IMR-90 (cell line): ENCODE measurements around the gene GAL3ST1. TPM values are rescaled to one million over a fixed set of nuclear protein-coding genes. Genes with fewer than 3 reads are reported as not detected.

ENCODE experiments used
- ATAC-seq: fragments of 200-7000 bp; cut with Tn5 transposase; 2 replicates; pipeline ENCODE4 v1.9.1; 2020; ENCODE audit warnings: low read depth, mild to moderate bottlenecking, moderate library complexity
- BruUV-seq: library from RNA; stranded (reverse); fragments of 400-500 nt; replicated peaks from 2 replicates; lab custom pipeline; 2021; lab: Mats Ljungman, UMichigan
- CTCF ChIA-PET: fragments of 300-600 bp; formaldehyde crosslinking; extraction: SDS; loops from one replicate; lab custom pipeline; 2021; ENCODE audit warnings: antibody characterized with exemption; lab: Yijun Ruan, JAX
- POLR2A ChIA-PET: fragments of 300-600 bp; sonication (Branson Sonifier 250); formaldehyde crosslinking; loops from one replicate; lab custom pipeline; 2022; ENCODE audit warnings: antibody characterized with exemption; ENCODE audit not compliant: unreplicated experiment; lab: Charles Lee
- DNase-seq: peaks from one replicate; pipeline ENCODE4 v3.0.0; 2013
- H2AFZ ChIP-seq: replicated peaks from 2 replicates; pipeline ENCODE3; 2013; ENCODE audit warnings: low read length, mild to moderate bottlenecking; ENCODE audit not compliant: poor library complexity
- H2AK5ac ChIP-seq: 2 replicates; pipeline ENCODE4 v1.6.1; 2013; ENCODE audit warnings: low read depth, low read length, inconsistent platforms
- H2AK9ac ChIP-seq: replicated peaks from 2 replicates; pipeline ENCODE3; 2013; ENCODE audit warnings: mild to moderate bottlenecking, low read depth, low read length, moderate library complexity; ENCODE audit not compliant: poor library complexity
- H2BK120ac ChIP-seq: 2 replicates; pipeline ENCODE4 v1.6.1; 2013; ENCODE audit warnings: low read depth, low read length, inconsistent platforms
- H2BK15ac ChIP-seq: 3 replicates; pipeline ENCODE4 v1.6.1; 2013; ENCODE audit warnings: low read depth, low read length, inconsistent platforms
- H2BK20ac ChIP-seq: 2 replicates; pipeline ENCODE4 v1.6.1; 2013; ENCODE audit warnings: low read depth, mild to moderate bottlenecking, inconsistent platforms, low read length, moderate library complexity
- H2BK5ac ChIP-seq: 2 replicates; pipeline ENCODE4 v1.6.1; 2013; ENCODE audit warnings: mild to moderate bottlenecking, low read depth, low read length, inconsistent platforms; ENCODE audit not compliant: poor library complexity, severe bottlenecking
- H3K14ac ChIP-seq: replicated peaks from 2 replicates; pipeline ENCODE4 v1.6.1; 2013; ENCODE audit warnings: low read depth, low read length, inconsistent platforms
- H3K18ac ChIP-seq: 2 replicates; pipeline ENCODE4 v1.6.1; 2013; ENCODE audit warnings: low read depth, low read length, control low read depth
- H3K23ac ChIP-seq: 2 replicates; pipeline ENCODE4 v1.6.1; 2013; ENCODE audit warnings: low read depth, low read length, inconsistent platforms
- H3K27ac ChIP-seq: 2 replicates; pipeline ENCODE4 v1.5.1; 2013; ENCODE audit warnings: mild to moderate bottlenecking, control low read depth, low read length; ENCODE audit not compliant: insufficient read depth
- H3K27me3 ChIP-seq: 2 replicates; pipeline ENCODE4 v1.6.1; 2013; ENCODE audit warnings: low read length; ENCODE audit not compliant: control insufficient read depth, insufficient read depth
- H3K36me3 ChIP-seq: 2 replicates; pipeline ENCODE4 v1.6.1; 2013; ENCODE audit warnings: low read length, mixed read lengths; ENCODE audit not compliant: control insufficient read depth, insufficient read depth
- H3K4ac ChIP-seq: 2 replicates; pipeline ENCODE4 v1.6.1; 2013; ENCODE audit warnings: low read depth, low read length, inconsistent platforms
- H3K4me1 ChIP-seq: 2 replicates; pipeline ENCODE4 v1.6.1; 2013; ENCODE audit warnings: low read length, mixed read lengths; ENCODE audit not compliant: control insufficient read depth, insufficient read depth
- H3K4me2 ChIP-seq: 2 replicates; pipeline ENCODE4 v1.6.1; 2013; ENCODE audit warnings: low read depth, mild to moderate bottlenecking, control low read depth, low read length, moderate library complexity
- H3K4me3 ChIP-seq: 2 replicates; pipeline ENCODE4 v1.5.1; 2013; ENCODE audit warnings: low read depth, mild to moderate bottlenecking, control low read depth, low read length, moderate library complexity; ENCODE audit not compliant: insufficient read depth
- H3K56ac ChIP-seq: 2 replicates; pipeline ENCODE4 v1.6.1; 2013; ENCODE audit warnings: low read length, inconsistent platforms; ENCODE audit not compliant: insufficient read depth; ENCODE audit errors: extremely low read depth
- H3K79me1 ChIP-seq, 2 experiments: 2 replicates each; pipeline ENCODE4 v1.6.1; 2013; ENCODE audit warnings: low read length in 2 of 2, inconsistent platforms in 1 of 2, low read depth in 1 of 2
- H3K9ac ChIP-seq: 2 replicates; pipeline ENCODE4 v1.6.1; 2013; ENCODE audit warnings: low read depth, low read length, control low read depth
- H3K9me1 ChIP-seq: 2 replicates; pipeline ENCODE4 v1.6.1; 2013; ENCODE audit warnings: low read length, inconsistent platforms; ENCODE audit not compliant: insufficient read depth
- H3K9me3 ChIP-seq: 2 replicates; pipeline ENCODE4 v1.6.1; 2013; ENCODE audit warnings: low read length; ENCODE audit not compliant: control insufficient read depth, insufficient read depth
- H4K20me1 ChIP-seq: 2 replicates; pipeline ENCODE4 v1.6.1; 2013; ENCODE audit warnings: low read length, inconsistent platforms; ENCODE audit not compliant: insufficient read depth
- H4K5ac ChIP-seq: 2 replicates; pipeline ENCODE4 v1.6.1; 2013; ENCODE audit warnings: mild to moderate bottlenecking, low read depth, low read length, control low read depth
- H4K8ac ChIP-seq, 2 experiments: 2 replicates each; pipeline ENCODE4 v1.6.1; 2013; ENCODE audit warnings: low read depth in 2 of 2, low read length in 2 of 2, control low read depth in 1 of 2, inconsistent platforms in 1 of 2
- H4K91ac ChIP-seq: 2 replicates; pipeline ENCODE4 v1.6.1; 2013; ENCODE audit warnings: low read depth, low read length, inconsistent platforms; ENCODE audit not compliant: insufficient read depth
- BHLHE40 ChIP-seq: fragments of 150-350 bp; IDR thresholded peaks from 2 replicates; pipeline ENCODE4 v1.6.1; 2016; ENCODE audit warnings: mild to moderate bottlenecking, low read depth, low read length
- CEBPB ChIP-seq: IDR thresholded peaks from 2 replicates; pipeline ENCODE4 v1.6.1; 2012; ENCODE audit warnings: low read depth, low read length, improper control_type of control experiment
- CHD1 ChIP-seq: IDR thresholded peaks from 2 replicates; pipeline ENCODE4 v1.6.1; 2012; ENCODE audit warnings: low read depth, low read length, improper control_type of control experiment
- FOS ChIP-seq: fragments of 150-350 bp; IDR thresholded peaks from 2 replicates; pipeline ENCODE4 v1.6.1; 2016; ENCODE audit warnings: low read depth, low read length
- MAFK ChIP-seq: IDR thresholded peaks from 2 replicates; pipeline ENCODE4 v1.6.1; 2012; ENCODE audit warnings: low read depth, low read length, improper control_type of control experiment
- MAZ ChIP-seq: IDR thresholded peaks from 2 replicates; pipeline ENCODE4 v1.6.1; 2012; ENCODE audit warnings: low read depth, mild to moderate bottlenecking, low read length, improper control_type of control experiment, moderate library complexity, borderline replicate concordance
- MXI1 ChIP-seq: IDR thresholded peaks from 2 replicates; pipeline ENCODE4 v1.6.1; 2012; ENCODE audit warnings: low read depth, mild to moderate bottlenecking, low read length, moderate library complexity, borderline replicate concordance
- NFE2L2 ChIP-seq: fragments of 150-350 bp; IDR thresholded peaks from 2 replicates; pipeline ENCODE4 v1.6.1; 2016; ENCODE audit warnings: low read depth, mild to moderate bottlenecking, low read length
- POLR2A ChIP-seq: IDR thresholded peaks from 2 replicates; pipeline ENCODE4 v1.6.1; 2012; ENCODE audit warnings: mild to moderate bottlenecking, low read depth, low read length
- RAD21 ChIP-seq: IDR thresholded peaks from 2 replicates; pipeline ENCODE4 v1.6.1; 2012; ENCODE audit warnings: low read length, improper control_type of control experiment
- RCOR1 ChIP-seq: IDR thresholded peaks from 2 replicates; pipeline ENCODE4 v1.6.1; 2012; ENCODE audit warnings: mild to moderate bottlenecking, low read length, improper control_type of control experiment; ENCODE audit not compliant: insufficient replicate concordance
- RFX5 ChIP-seq: IDR thresholded peaks from 2 replicates; pipeline ENCODE4 v1.8.0; 2012; ENCODE audit warnings: low read depth, mild to moderate bottlenecking, low read length, moderate library complexity
- SMC3 ChIP-seq: fragments of 150-350 bp; IDR thresholded peaks from 2 replicates; pipeline ENCODE4 v1.6.1; 2016; ENCODE audit warnings: low read depth, mild to moderate bottlenecking, antibody characterized with exemption, low read length, moderate library complexity
- WGBS, 2 experiments: methylation state at CpG; one replicate each; pipeline versions ENCODE4 v1.1.5 to v1.1.7; 2013; ENCODE audit warnings: missing lambda C conversion rate in 2 of 2; ENCODE audit not compliant: insufficient read length in 1 of 2; ENCODE audit errors: extremely low coverage in 2 of 2; 5-methylcytosine and 5-hydroxymethylcytosine counted together
- dilution Hi-C: fragments of 300-500 bp; cut with HindIII; formaldehyde crosslinking; loops from one replicate; pipeline ENCODE4 v1.14.3; 2018; ENCODE audit warnings: low sequenced_read_pairs; ENCODE audit not compliant: unreplicated experiment
- in situ Hi-C: fragments of 300-500 bp; cut with MboI; formaldehyde crosslinking; loops from 3 replicates; pipeline ENCODE4 v1.14.3; 2019; ENCODE audit warnings: low sequenced_read_pairs, inconsistent platforms, mixed read lengths
- intact Hi-C: fragments of 100-400 bp; cut with micrococcal nuclease; formaldehyde crosslinking; loops from 2 replicates; pipeline ENCODE4 v1.10.0; 2022
- polyA plus RNA-seq, 3 experiments: library from polyadenylated mRNA; depleted of rRNA; stranded (reverse); fragments of >200 nt; gene quantifications; 2 replicates each; pipeline ENCODE4 v1.2.3, GENCODE V29; 2012; ENCODE audit warnings: low replicate concordance in 1 of 3
- total RNA-seq: library from RNA; depleted of rRNA; stranded (reverse); fragments of >200 nt; gene quantifications from 2 replicates; pipeline ENCODE4 v1.2.3, GENCODE V29; 2012
- TF ChIP-seq, protein P1 (sequence below): fragments of 150-350 bp; IDR thresholded peaks from 2 replicates; pipeline ENCODE4 v1.6.1; 2017; ENCODE audit warnings: mild to moderate bottlenecking, antibody characterized with exemption, low read length, low read depth
- TF ChIP-seq, protein P2 (sequence below): fragments of 150-350 bp; IDR thresholded peaks from 2 replicates; pipeline ENCODE4 v1.6.1; 2016; ENCODE audit warnings: low read depth, mild to moderate bottlenecking, low read length, moderate library complexity, borderline replicate concordance
- TF ChIP-seq, protein P3 (sequence below): conservative IDR thresholded peaks from 2 replicates; pipeline ENCODE4 v1.5.1; 2012; ENCODE audit warnings: mild to moderate bottlenecking, low read depth, low read length, improper control_type of control experiment

GAL3ST1 gene
- total and polyA plus RNA-seq, 2 of the 4 experiments (the other 2 are of a cell fraction) = not detected

DNA sequence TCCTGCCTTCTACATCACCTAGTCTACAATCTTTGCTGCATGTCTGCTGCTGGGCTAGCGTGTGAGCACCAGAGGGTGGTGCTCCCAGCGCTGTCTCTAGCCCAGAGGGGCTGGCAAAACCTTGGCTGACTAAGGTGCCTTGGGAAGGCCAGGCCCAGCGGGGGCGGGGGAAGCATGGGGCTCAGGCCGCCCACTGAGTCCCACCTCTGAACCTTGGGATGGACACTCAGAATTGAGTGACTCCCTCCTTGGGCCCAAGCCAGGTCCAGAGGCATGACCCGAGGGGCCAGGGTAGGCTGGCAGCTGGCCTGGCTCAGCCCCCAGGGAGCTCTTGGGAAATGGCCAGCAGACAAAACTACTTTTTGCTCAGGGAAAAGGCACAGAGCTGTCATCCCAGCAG, 7.6 kb upstream of the GAL3ST1 start:
- no peak overlapping the region for H3K4me3 ChIP-seq
- H3K23ac ChIP-seq = no peak overlapping the region
- H2AFZ ChIP-seq = no peak overlapping the region
- peaks cover 9% of the 10 kb centered on the region; the same call in 1 of the 2 replicates for H4K20me1 ChIP-seq
- dilution Hi-C loops (no loop called here), in situ Hi-C loops (no loop called here), intact Hi-C loops (no loop called here)
- no peak overlapping the region for H4K5ac ChIP-seq
- ATAC-seq (no peak), DNase-seq (no peak)
- no peak overlapping the region for H4K91ac ChIP-seq
- H3K56ac ChIP-seq = no peak overlapping the region
- no peak overlapping the region for H2BK120ac ChIP-seq
- H3K36me3 ChIP-seq = peaks cover 89% of the 10 kb centered on the region
- H3K9ac ChIP-seq = no peak overlapping the region
- H2AK5ac ChIP-seq = no peak overlapping the region
- H2BK20ac ChIP-seq = no peak overlapping the region
- no peak overlapping the region for H3K4me2 ChIP-seq
- no peak overlapping the region for H3K14ac ChIP-seq
- H3K27me3 ChIP-seq = no peaks in the 10 kb centered on the region
- no peak overlapping the region for H2BK15ac ChIP-seq
- no peak overlapping the region for H3K27ac ChIP-seq
- no peaks in the 10 kb centered on the region for H3K9me1 ChIP-seq
- no peak overlapping the region for H2BK5ac ChIP-seq
- H3K79me1 ChIP-seq = 0 out of 4 replicates have a peak, but pooled peaks cover 2 to 3% of the 10 kb centered on the region in 2 experiments
- ChIA-PET CTCF (no interaction called here), POLR2A (no interaction called here)
- no peaks in the 10 kb centered on the region for H3K4me1 ChIP-seq
- no peak overlapping the region for H3K18ac ChIP-seq
- BruUV-seq = no TSS peak
- H2AK9ac ChIP-seq = no peak overlapping the region
- TF ChIP-seq MAFK (no peak), MAZ (no peak), RCOR1 (no peak), CHD1 (no peak), FOS (no peak), SMC3 (no peak), POLR2A (no peak), RAD21 (no peak), NFE2L2 (no peak), MXI1 (no peak), RFX5 (no peak), BHLHE40 (no peak), CEBPB (no peak)
- TF ChIP-seq, protein P1, sequence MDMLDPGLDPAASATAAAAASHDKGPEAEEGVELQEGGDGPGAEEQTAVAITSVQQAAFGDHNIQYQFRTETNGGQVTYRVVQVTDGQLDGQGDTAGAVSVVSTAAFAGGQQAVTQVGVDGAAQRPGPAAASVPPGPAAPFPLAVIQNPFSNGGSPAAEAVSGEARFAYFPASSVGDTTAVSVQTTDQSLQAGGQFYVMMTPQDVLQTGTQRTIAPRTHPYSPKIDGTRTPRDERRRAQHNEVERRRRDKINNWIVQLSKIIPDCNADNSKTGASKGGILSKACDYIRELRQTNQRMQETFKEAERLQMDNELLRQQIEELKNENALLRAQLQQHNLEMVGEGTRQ = no peak
- TF ChIP-seq, protein P2, sequence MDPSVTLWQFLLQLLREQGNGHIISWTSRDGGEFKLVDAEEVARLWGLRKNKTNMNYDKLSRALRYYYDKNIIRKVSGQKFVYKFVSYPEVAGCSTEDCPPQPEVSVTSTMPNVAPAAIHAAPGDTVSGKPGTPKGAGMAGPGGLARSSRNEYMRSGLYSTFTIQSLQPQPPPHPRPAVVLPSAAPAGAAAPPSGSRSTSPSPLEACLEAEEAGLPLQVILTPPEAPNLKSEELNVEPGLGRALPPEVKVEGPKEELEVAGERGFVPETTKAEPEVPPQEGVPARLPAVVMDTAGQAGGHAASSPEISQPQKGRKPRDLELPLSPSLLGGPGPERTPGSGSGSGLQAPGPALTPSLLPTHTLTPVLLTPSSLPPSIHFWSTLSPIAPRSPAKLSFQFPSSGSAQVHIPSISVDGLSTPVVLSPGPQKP = no peak
- TF ChIP-seq, protein P3, sequence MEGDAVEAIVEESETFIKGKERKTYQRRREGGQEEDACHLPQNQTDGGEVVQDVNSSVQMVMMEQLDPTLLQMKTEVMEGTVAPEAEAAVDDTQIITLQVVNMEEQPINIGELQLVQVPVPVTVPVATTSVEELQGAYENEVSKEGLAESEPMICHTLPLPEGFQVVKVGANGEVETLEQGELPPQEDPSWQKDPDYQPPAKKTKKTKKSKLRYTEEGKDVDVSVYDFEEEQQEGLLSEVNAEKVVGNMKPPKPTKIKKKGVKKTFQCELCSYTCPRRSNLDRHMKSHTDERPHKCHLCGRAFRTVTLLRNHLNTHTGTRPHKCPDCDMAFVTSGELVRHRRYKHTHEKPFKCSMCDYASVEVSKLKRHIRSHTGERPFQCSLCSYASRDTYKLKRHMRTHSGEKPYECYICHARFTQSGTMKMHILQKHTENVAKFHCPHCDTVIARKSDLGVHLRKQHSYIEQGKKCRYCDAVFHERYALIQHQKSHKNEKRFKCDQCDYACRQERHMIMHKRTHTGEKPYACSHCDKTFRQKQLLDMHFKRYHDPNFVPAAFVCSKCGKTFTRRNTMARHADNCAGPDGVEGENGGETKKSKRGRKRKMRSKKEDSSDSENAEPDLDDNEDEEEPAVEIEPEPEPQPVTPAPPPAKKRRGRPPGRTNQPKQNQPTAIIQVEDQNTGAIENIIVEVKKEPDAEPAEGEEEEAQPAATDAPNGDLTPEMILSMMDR = no peak
- no peak overlapping the region for H4K8ac ChIP-seq
- 0% methylated on average over 1 of the region's 6 CpGs; no CpG with 5 or more reads in 1 of the 2 experiments for WGBS, 2 experiments
- H3K4ac ChIP-seq = no peak overlapping the region
- no peaks in the 10 kb centered on the region for H3K9me3 ChIP-seq
